Osteocyte (in vitro differentiated cells): ENCODE data around the gene METRNL. TPM values are rescaled to one million over a fixed set of nuclear protein-coding genes. Genes with fewer than 3 reads are reported as not detected.

Experiments
- DNase-seq: peaks from one replicate; pipeline ENCODE4 v3.0.0; 2021; ENCODE audit warnings: mixed read lengths; ENCODE audit not compliant: unreplicated experiment; ENCODE audit errors: extremely low spot score
- H3K27ac Mint-ChIP-seq: one replicate; pipeline ENCODE4 v1.8.0; 2021; ENCODE audit warnings: mild to moderate bottlenecking, mixed read lengths; ENCODE audit not compliant: unreplicated experiment
- H3K27me3 Mint-ChIP-seq: one replicate; pipeline ENCODE4 v1.8.0; 2021; ENCODE audit warnings: mixed read lengths; ENCODE audit not compliant: unreplicated experiment
- H3K36me3 Mint-ChIP-seq: one replicate; pipeline ENCODE4 v1.8.0; 2021; ENCODE audit warnings: mixed read lengths; ENCODE audit not compliant: unreplicated experiment
- H3K4me1 Mint-ChIP-seq: one replicate; pipeline ENCODE4 v1.8.0; 2021; ENCODE audit warnings: mixed read lengths; ENCODE audit not compliant: unreplicated experiment
- H3K4me3 Mint-ChIP-seq: one replicate; pipeline ENCODE4 v1.8.0; 2021; ENCODE audit warnings: mild to moderate bottlenecking, moderate library complexity, mixed read lengths; ENCODE audit not compliant: unreplicated experiment
- H3K9me3 Mint-ChIP-seq: one replicate; pipeline ENCODE4 v1.8.0; 2021; ENCODE audit warnings: mixed read lengths; ENCODE audit not compliant: unreplicated experiment
- CTCF ChIP-seq: fragments of 200-600 bp; sonication (generic); IDR thresholded peaks from 2 replicates; pipeline ENCODE4 v1.5.0; 2021; ENCODE audit warnings: antibody characterized with exemption, mild to moderate bottlenecking, moderate library complexity
- total RNA-seq: library from RNA; stranded (reverse); gene quantifications from 2 replicates; pipeline ENCODE4 v1.2.1, GENCODE V29; 2021

The METRNL gene
- total RNA-seq, 1 donor from 2014 or later = 214 TPM

- no peak for TF ChIP-seq CTCF
- DNase-seq = no peak
- H3K4me1 Mint-ChIP-seq = peaks cover 78% of the 10 kb centered on the region
- no peaks in the 10 kb centered on the region for H3K36me3 Mint-ChIP-seq
- H3K4me3 Mint-ChIP-seq = no peak overlapping the region
- H3K27me3 Mint-ChIP-seq = no peaks in the 10 kb centered on the region
- H3K27ac Mint-ChIP-seq = peak overlapping the region; percentile 81
- no peaks in the 10 kb centered on the region for H3K9me3 Mint-ChIP-seq
These were observed 24.0 kb downstream of the METRNL start for GRCh38 chr17:83103200-83103942.

- Mint-ChIP-seq H3K9me3 (no peaks in the 10 kb centered on the region), H3K36me3 (no peaks in the 10 kb centered on the region), H3K27me3 (no peaks in the 10 kb centered on the region), H3K4me1 (peaks cover 79% of the 10 kb centered on the region), H3K4me3 (no peak overlapping the region), H3K27ac (peak overlapping the region; percentile 81)
- DNase-seq = no peak
- no peak for TF ChIP-seq CTCF
These were observed 24.5 kb downstream of the METRNL start for GRCh38 chr17:83103943-83104311.

- H3K4me1 Mint-ChIP-seq = peaks cover 79% of the 10 kb centered on the region
- TF ChIP-seq CTCF = no peak
- no peaks in the 10 kb centered on the region for H3K27me3 Mint-ChIP-seq
- H3K36me3 Mint-ChIP-seq = no peaks in the 10 kb centered on the region
- H3K9me3 Mint-ChIP-seq = no peaks in the 10 kb centered on the region
- no peak overlapping the region for H3K4me3 Mint-ChIP-seq
- no peak for DNase-seq
- H3K27ac Mint-ChIP-seq = peak overlapping the region; percentile 81
These were observed 25.4 kb downstream of the METRNL start for GRCh38 chr17:83104577-83105505.

- Mint-ChIP-seq H3K36me3 (no peaks in the 10 kb centered on the region), H3K9me3 (no peaks in the 10 kb centered on the region), H3K27ac (peak overlapping the region; percentile 88), H3K27me3 (no peaks in the 10 kb centered on the region), H3K4me1 (peaks cover 80% of the 10 kb centered on the region), H3K4me3 (no peak overlapping the region)
- TF ChIP-seq CTCF = no peak
- DNase-seq = no peak
These were observed 26.1 kb downstream of the METRNL start for GRCh38 chr17:83105512-83105911.

GRCh38 chr17:83106056-83106588, 26.7 kb downstream of the METRNL start:
- TF ChIP-seq CTCF = no peak
- Mint-ChIP-seq H3K4me3 (no peak overlapping the region), H3K27me3 (no peaks in the 10 kb centered on the region), H3K36me3 (no peaks in the 10 kb centered on the region), H3K4me1 (peaks cover 81% of the 10 kb centered on the region), H3K27ac (peak overlapping the region; percentile 88), H3K9me3 (no peaks in the 10 kb centered on the region)
- DNase-seq = no peak
